PC-9 (cell line): ENCODE results near the gene OGFRL1. TPM values are rescaled to one million over a fixed set of nuclear protein-coding genes. Genes with fewer than 3 reads are reported as not detected.

ENCODE experiments used
- BruUV-seq: library from RNA; stranded (reverse); fragments of 400-500 nt; replicated peaks from 2 replicates; lab custom pipeline; 2021; lab: Mats Ljungman, UMichigan
- CTCF ChIA-PET: fragments of 300-600 bp; sonication (Branson Sonifier 250); formaldehyde crosslinking; loops from one replicate; lab custom pipeline; 2022; ENCODE audit warnings: antibody characterized with exemption; lab: Charles Lee
- POLR2A ChIA-PET: fragments of 300-600 bp; sonication (Branson Sonifier 250); formaldehyde crosslinking; loops from one replicate; lab custom pipeline; 2022; ENCODE audit warnings: antibody characterized with exemption; ENCODE audit not compliant: unreplicated experiment; lab: Charles Lee
- DNase-seq, 2 experiments: peaks; one replicate each; pipeline versions ENCODE4 v3.0.0 to v3.0.0-alpha.2; 2015 to 2022; ENCODE audit warnings: mixed read lengths in 1 of 2
- H2AFZ ChIP-seq: fragments of 200-600 bp; sonication (generic); 2 replicates; pipeline ENCODE4 v1.8.1; 2017; ENCODE audit warnings: antibody characterized with exemption
- H3F3A ChIP-seq: fragments of 200-600 bp; sonication (generic); 2 replicates; pipeline ENCODE4 v1.8.1; 2017; ENCODE audit warnings: antibody characterized with exemption, mild to moderate bottlenecking, low read depth; ENCODE audit not compliant: insufficient read depth
- H3K27ac ChIP-seq: fragments of 200-600 bp; sonication (generic); 2 replicates; pipeline ENCODE4 v1.6.1; 2016; ENCODE audit warnings: mixed run types
- H3K27me3 ChIP-seq: fragments of 200-600 bp; sonication (generic); 2 replicates; pipeline ENCODE4 v1.6.1; 2016; ENCODE audit warnings: low read depth, mixed run types; ENCODE audit not compliant: insufficient read depth
- H3K36me3 ChIP-seq: fragments of 200-600 bp; sonication (generic); 2 replicates; pipeline ENCODE4 v1.6.1; 2016; ENCODE audit warnings: low read depth, mixed run types
- H3K4me1 ChIP-seq: fragments of 200-600 bp; sonication (generic); replicated peaks from 2 replicates; pipeline ENCODE4 v1.6.1; 2016; ENCODE audit warnings: mixed run types; ENCODE audit not compliant: insufficient read depth
- H3K4me2 ChIP-seq: fragments of 200-600 bp; sonication (generic); 2 replicates; pipeline ENCODE4 v1.6.1; 2017; ENCODE audit warnings: mixed run types
- H3K4me3 ChIP-seq: fragments of 200-600 bp; sonication (generic); 2 replicates; pipeline ENCODE4 v1.6.1; 2016; ENCODE audit warnings: mixed run types
- H3K79me2 ChIP-seq: fragments of 200-600 bp; sonication (generic); 2 replicates; pipeline ENCODE4 v1.6.1; 2017; ENCODE audit warnings: low read depth, mixed run types
- H3K9me2 ChIP-seq: fragments of 200-600 bp; sonication (generic); 2 replicates; pipeline ENCODE4 v1.8.1; 2017; ENCODE audit warnings: mild to moderate bottlenecking; ENCODE audit not compliant: insufficient read depth
- H3K9me3 ChIP-seq: fragments of 200-600 bp; sonication (generic); 2 replicates; pipeline ENCODE4 v1.8.1; 2016; ENCODE audit warnings: low read depth; ENCODE audit not compliant: insufficient read depth
- H4K20me1 ChIP-seq: fragments of 200-600 bp; sonication (generic); 2 replicates; pipeline ENCODE4 v1.8.1; 2017; ENCODE audit not compliant: insufficient read depth
- EZH2 ChIP-seq: fragments of 200-600 bp; sonication (generic); IDR thresholded peaks from 2 replicates; pipeline ENCODE4 v1.8.0; 2017; ENCODE audit warnings: antibody characterized with exemption, low read depth
- intact Hi-C: fragments of 100-400 bp; cut with micrococcal nuclease; formaldehyde crosslinking; loops from one replicate; pipeline ENCODE4 v1.10.0; 2022; ENCODE audit not compliant: unreplicated experiment
- total RNA-seq: library from RNA; stranded (reverse); gene quantifications from 2 replicates; pipeline ENCODE4 v1.2.3, GENCODE V29; 2021
- TF ChIP-seq, protein P1 (sequence below): fragments of 200-600 bp; sonication (generic); conservative IDR thresholded peaks from 2 replicates; pipeline ENCODE4 v1.6.1; 2017; ENCODE audit warnings: mixed run types, antibody characterized with exemption, mild to moderate bottlenecking, moderate library complexity

Gene OGFRL1
- total RNA-seq, 1 experiment from 2014 or later, result 11.0 TPM

DNA sequence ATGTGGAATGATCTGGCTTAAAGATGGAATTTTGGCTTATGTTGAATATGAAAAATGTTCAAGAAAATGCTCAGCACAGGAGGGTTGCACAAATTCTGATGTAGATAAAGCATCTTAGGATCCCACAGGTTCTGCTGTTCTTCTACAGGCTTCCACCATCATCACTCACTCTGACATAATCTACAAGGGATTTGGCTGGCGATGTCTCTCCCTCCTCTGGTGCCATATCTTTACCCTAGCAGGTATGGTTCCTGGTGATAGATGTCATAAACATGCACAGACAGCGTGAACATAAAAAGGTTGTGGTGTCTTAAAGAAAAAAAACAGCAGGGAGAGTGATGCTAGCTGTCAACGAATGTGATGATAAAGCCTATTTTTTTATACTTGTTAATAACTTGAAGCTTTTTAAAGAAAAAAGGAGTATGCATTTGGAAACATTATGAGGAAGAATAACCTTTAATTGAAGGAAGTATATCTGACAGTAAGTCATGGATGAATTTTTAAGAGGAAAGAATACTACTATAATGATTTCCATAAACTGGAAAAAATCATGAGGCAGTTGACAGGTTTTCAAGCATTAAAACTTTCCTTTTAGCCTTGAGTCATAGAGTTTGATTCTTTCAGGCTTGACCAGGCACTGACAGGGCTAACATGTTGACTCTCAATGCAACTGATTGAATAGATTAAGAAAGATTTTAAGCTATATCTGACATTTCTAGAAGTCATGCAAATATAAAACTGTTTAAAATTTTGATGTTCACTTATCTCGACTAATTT lies 50.1 kb downstream of the OGFRL1 start:
- no peaks in the 10 kb centered on the region for H3K36me3 ChIP-seq
- ChIA-PET CTCF (no interaction called here), POLR2A (no interaction called here)
- TF ChIP-seq, protein P1, sequence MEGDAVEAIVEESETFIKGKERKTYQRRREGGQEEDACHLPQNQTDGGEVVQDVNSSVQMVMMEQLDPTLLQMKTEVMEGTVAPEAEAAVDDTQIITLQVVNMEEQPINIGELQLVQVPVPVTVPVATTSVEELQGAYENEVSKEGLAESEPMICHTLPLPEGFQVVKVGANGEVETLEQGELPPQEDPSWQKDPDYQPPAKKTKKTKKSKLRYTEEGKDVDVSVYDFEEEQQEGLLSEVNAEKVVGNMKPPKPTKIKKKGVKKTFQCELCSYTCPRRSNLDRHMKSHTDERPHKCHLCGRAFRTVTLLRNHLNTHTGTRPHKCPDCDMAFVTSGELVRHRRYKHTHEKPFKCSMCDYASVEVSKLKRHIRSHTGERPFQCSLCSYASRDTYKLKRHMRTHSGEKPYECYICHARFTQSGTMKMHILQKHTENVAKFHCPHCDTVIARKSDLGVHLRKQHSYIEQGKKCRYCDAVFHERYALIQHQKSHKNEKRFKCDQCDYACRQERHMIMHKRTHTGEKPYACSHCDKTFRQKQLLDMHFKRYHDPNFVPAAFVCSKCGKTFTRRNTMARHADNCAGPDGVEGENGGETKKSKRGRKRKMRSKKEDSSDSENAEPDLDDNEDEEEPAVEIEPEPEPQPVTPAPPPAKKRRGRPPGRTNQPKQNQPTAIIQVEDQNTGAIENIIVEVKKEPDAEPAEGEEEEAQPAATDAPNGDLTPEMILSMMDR, result no peak
- TF ChIP-seq EZH2, result no peak
- no peak overlapping the region for H2AFZ ChIP-seq
- no peak overlapping the region for H3K4me3 ChIP-seq
- no peaks in the 10 kb centered on the region for H3K9me2 ChIP-seq
- H4K20me1 ChIP-seq, result no peaks in the 10 kb centered on the region
- intact Hi-C loops, result no loop called here
- no peaks in the 10 kb centered on the region for H3K27me3 ChIP-seq
- H3F3A ChIP-seq, result no peaks in the 10 kb centered on the region
- no peak for DNase-seq
- no TSS peak for BruUV-seq
- H3K9me3 ChIP-seq, result no peaks in the 10 kb centered on the region; the same call in 1 of the 2 replicates
- no peak overlapping the region for H3K27ac ChIP-seq
- H3K4me1 ChIP-seq, result peaks cover 9% of the 10 kb centered on the region
- H3K4me2 ChIP-seq, result no peak overlapping the region
- no peaks in the 10 kb centered on the region for H3K79me2 ChIP-seq

DNA sequence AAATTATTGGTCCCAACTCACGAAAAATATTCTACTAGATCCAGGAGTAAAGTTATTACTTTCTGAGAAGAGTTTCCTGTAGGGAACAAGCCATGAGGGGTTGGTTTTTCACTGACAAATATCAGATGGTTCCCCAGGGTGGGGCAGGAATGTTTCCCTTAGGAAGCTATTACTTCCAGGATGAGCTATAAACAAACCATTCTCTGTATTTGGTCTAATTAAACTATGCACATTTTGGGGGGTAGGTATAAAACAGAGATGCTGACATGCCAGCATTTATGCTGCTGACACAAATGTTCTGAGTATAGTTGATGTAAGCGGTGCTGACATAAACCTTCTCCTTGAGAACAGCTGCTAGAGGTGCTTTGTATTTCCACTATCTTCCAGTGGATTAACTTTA lies 54.2 kb downstream of the OGFRL1 start:
- no peaks in the 10 kb centered on the region for H3K9me2 ChIP-seq
- no peaks in the 10 kb centered on the region for H3K9me3 ChIP-seq
- no peaks in the 10 kb centered on the region for H3K4me1 ChIP-seq
- no peak overlapping the region for H3K4me3 ChIP-seq
- CTCF ChIA-PET, result no interaction called here
- BruUV-seq, result no TSS peak
- H3F3A ChIP-seq, result no peaks in the 10 kb centered on the region
- H3K36me3 ChIP-seq, result no peaks in the 10 kb centered on the region
- no peak overlapping the region for H3K27ac ChIP-seq
- H3K27me3 ChIP-seq, result no peaks in the 10 kb centered on the region
- no peak for DNase-seq
- H4K20me1 ChIP-seq, result no peaks in the 10 kb centered on the region
- H3K4me2 ChIP-seq, result no peak overlapping the region
- POLR2A ChIA-PET, result no interaction called here
- TF ChIP-seq EZH2, result no peak
- TF ChIP-seq, protein P1, result no peak
- no peak overlapping the region for H2AFZ ChIP-seq
- intact Hi-C loops, result no loop called here
- H3K79me2 ChIP-seq, result no peaks in the 10 kb centered on the region

DNA sequence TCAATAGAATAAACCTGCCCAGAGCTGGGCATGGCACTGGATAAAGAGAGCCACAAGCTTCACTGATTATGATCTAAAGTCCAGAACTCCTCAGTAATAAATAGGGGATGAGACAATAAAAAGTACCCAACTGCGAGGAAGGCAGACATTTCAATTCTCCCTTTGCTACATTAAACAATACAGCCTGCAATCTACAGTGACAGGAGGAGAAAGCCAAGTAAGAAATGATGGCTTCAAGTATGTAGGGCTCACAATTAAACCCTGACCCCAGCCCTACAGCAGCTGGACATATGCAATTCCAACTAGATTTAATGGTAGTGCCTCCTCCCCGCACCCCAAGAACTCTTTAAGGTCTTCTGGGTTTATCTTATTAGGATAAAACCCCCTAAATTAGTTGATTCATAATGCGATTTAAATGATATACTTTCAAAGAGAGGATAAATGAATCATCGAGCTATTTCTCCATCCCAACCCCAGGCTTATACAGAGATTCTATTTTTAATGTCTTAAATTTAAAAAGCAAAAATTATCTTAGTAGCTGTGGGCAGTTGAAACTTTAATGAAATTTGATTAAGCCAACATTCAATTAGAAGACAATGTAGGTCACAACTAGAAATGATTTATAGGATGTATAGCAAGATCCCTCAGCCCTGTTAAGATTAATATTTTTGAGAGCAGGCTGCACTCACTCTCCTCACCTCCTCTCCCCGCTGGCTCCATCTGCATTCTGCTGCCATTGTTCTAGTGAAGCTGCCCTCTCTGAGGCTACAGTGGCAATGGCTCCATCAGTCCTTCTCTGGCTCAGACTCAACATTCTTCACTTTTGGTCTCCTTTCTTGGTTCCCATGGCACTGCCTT lies 57.1 kb downstream of the OGFRL1 start:
- no peaks in the 10 kb centered on the region; the same call in 1 of the 2 replicates for H4K20me1 ChIP-seq
- DNase-seq, result no peak
- H3K4me3 ChIP-seq, result no peak overlapping the region
- POLR2A ChIA-PET, result interaction anchor here (0.7 kb wide), 1 partner anchor 126 kb away, joined by 3 read pairs; no protein-coding TSS in a partner anchor
- no peaks in the 10 kb centered on the region for H3F3A ChIP-seq
- no peak overlapping the region for H3K27ac ChIP-seq
- no peak overlapping the region for H2AFZ ChIP-seq
- H3K9me3 ChIP-seq, result no peaks in the 10 kb centered on the region
- no peak for TF ChIP-seq EZH2
- TF ChIP-seq, protein P1, result no peak
- H3K36me3 ChIP-seq, result no peaks in the 10 kb centered on the region
- no TSS peak for BruUV-seq
- intact Hi-C loops, result loop anchor here (5.0 kb wide), 1 partner anchor 333 kb away; no protein-coding TSS in a partner anchor
- H3K4me2 ChIP-seq, result no peak overlapping the region
- no peaks in the 10 kb centered on the region for H3K79me2 ChIP-seq
- H3K27me3 ChIP-seq, result no peaks in the 10 kb centered on the region
- H3K4me1 ChIP-seq, result no peaks in the 10 kb centered on the region
- CTCF ChIA-PET, result no interaction called here
- H3K9me2 ChIP-seq, result no peaks in the 10 kb centered on the region
